ENCODE measurements around the gene KRTAP16-1.

GRCh38 chr17:41308918-41309359 is at the start of gene KRTAP16-1:
- TF ChIP-seq CTCF (conservative IDR thresholded peaks at IDR 0.05 in 1 of 2, IDR thresholded peaks at IDR 0.05 in 1 of 2; ENCODE audit: extremely low read depth in 1 of 2, insufficient read depth in 1 of 2, low read depth in 1 of 2, low read length in 2 of 2) = no peak
- no peak for TF ChIP-seq EZH2 (IDR thresholded peaks at IDR 0.05; ENCODE audit: borderline replicate concordance, low read length)
